NK-92 (cell line): Measurements from ENCODE around the gene PRLH.

Experiments
- DNase-seq: peaks from one replicate; lab custom pipeline; 2025; ENCODE audit not compliant: unreplicated experiment; lab: John Stamatoyannopoulos, UW

PRLH gene

GRCh38 chr2:237563816-237564215, 2.6 kb upstream of the PRLH start:
- no peak for DNase-seq

GRCh38 chr2:237564526-237565131, 1.7 kb upstream of the PRLH start:
- DNase-seq = no peak

GRCh38 chr2:237565974-237566373, 400 bp upstream of the PRLH start:
- DNase-seq = no peak

- DNase-seq = no peak
These were observed 1.1 kb downstream of the PRLH start for GRCh38 chr2:237567276-237568029.

- no peak for DNase-seq
These were observed 1.8 kb downstream of the PRLH start for GRCh38 chr2:237568121-237568660.

GRCh38 chr2:237569041-237569440, 2.7 kb downstream of the PRLH start:
- DNase-seq = no peak

GRCh38 chr2:237569896-237570295, 3.5 kb downstream of the PRLH start:
- DNase-seq = no peak

- no peak for DNase-seq
These were observed 4.5 kb downstream of the PRLH start for GRCh38 chr2:237570776-237571335.

GRCh38 chr2:237571551-237571950, 5.2 kb downstream of the PRLH start:
- DNase-seq = no peak

- DNase-seq = no peak
These were observed 5.8 kb downstream of the PRLH start for GRCh38 chr2:237572021-237572741.

GRCh38 chr2:237572742-237573101, 6.3 kb downstream of the PRLH start:
- DNase-seq = no peak

GRCh38 chr2:237573721-237574415, 7.5 kb downstream of the PRLH start:
- no peak for DNase-seq

- no peak for DNase-seq
These were observed 8.1 kb downstream of the PRLH start for GRCh38 chr2:237574467-237574866.

- DNase-seq = no peak
These were observed 8.8 kb downstream of the PRLH start for GRCh38 chr2:237574894-237575868.

GRCh38 chr2:237575869-237576862, 9.8 kb downstream of the PRLH start:
- no peak for DNase-seq

GRCh38 chr2:237576974-237577373, 10.6 kb downstream of the PRLH start:
- DNase-seq = no peak

- no peak for DNase-seq
These were observed 11.1 kb downstream of the PRLH start for GRCh38 chr2:237577458-237577857.

GRCh38 chr2:237577956-237578870, 11.8 kb downstream of the PRLH start:
- DNase-seq = no peak
